RWPE1 (cell line): ENCODE data around the gene GALR1.

Experiments used
- CTCF ChIA-PET: fragments of 350-600 bp; sonication (Branson Sonifier 250); formaldehyde crosslinking; extraction: SDS; loops from one replicate; lab custom pipeline; 2021; lab: Yijun Ruan, JAX
- POLR2A ChIA-PET: fragments of 400-600 bp; formaldehyde crosslinking; extraction: SDS; loops from one replicate; lab custom pipeline; 2020; ENCODE audit warnings: antibody characterized with exemption; ENCODE audit not compliant: low non-redundant PET; lab: Yijun Ruan, JAX
- DNase-seq: peaks from one replicate; pipeline ENCODE4 v3.0.0; 2012; ENCODE audit warnings: low spot score
- H3K27ac ChIP-seq: fragments of 450-650 bp; 2 replicates; pipeline ENCODE4 v1.5.1; 2017
- CTCF ChIP-seq: fragments of 450-650 bp; conservative IDR thresholded peaks from 2 replicates; pipeline ENCODE4 v1.5.1; 2017; ENCODE audit warnings: low read depth, mild to moderate bottlenecking

The GALR1 gene

GRCh38 chr18:77316008-77316407, 66.4 kb downstream of the GALR1 start:
- TF ChIP-seq CTCF = no peak
- POLR2A ChIA-PET = no interaction called here
- CTCF ChIA-PET = no interaction called here
- H3K27ac ChIP-seq = no peak overlapping the region
- no peak for DNase-seq

- no peak for TF ChIP-seq CTCF
- ChIA-PET POLR2A (no interaction called here), CTCF (no interaction called here)
- DNase-seq = no peak
- H3K27ac ChIP-seq = no peak overlapping the region
These were observed 67.0 kb downstream of the GALR1 start for GRCh38 chr18:77316641-77317040.

GRCh38 chr18:77320971-77321559, 71.4 kb downstream of the GALR1 start:
- no peak overlapping the region for H3K27ac ChIP-seq
- DNase-seq = no peak
- no peak for TF ChIP-seq CTCF
- ChIA-PET POLR2A (no interaction called here), CTCF (no interaction called here)

- CTCF ChIA-PET = no interaction called here
- POLR2A ChIA-PET = no interaction called here
- no peak for TF ChIP-seq CTCF
- H3K27ac ChIP-seq = no peak overlapping the region
- DNase-seq = no peak
These were observed 72.5 kb downstream of the GALR1 start for GRCh38 chr18:77321823-77322805.

GRCh38 chr18:77323640-77324299, 74.1 kb downstream of the GALR1 start:
- no peak overlapping the region for H3K27ac ChIP-seq
- ChIA-PET CTCF (no interaction called here), POLR2A (no interaction called here)
- TF ChIP-seq CTCF = no peak
- no peak for DNase-seq
